ENCODE results near the gene MEGF11. TPM values are rescaled to one million over a fixed set of nuclear protein-coding genes. Genes with fewer than 3 reads are reported as not detected.

Gene MEGF11
- total RNA-seq, 1 donor from 2014 or later, result not detected

DNA sequence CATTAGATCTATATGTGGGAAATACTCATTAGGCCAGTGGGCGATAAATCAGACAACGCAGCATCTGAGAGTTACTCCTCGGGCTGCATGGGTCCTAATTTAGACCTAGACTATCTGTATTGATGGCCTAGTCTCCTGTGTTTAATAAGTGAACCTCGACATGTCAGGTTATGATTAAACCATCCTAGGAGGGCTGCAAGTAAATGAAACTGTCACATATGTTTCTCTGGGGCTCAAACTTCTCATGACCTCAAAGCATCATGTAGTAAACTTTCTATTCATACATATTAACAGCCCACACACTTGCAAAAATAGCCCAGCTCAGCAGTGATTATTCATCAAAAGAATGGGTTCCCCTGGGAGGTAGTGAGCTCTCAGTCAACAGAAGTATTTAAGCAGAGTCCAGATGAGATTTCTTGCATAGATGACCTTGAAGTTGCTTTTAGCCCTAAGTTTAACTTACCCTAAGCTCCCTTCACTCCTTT lies 332.7 kb downstream of the MEGF11 start:
- ChIA-PET CTCF (interaction anchor here (1.1 to 2.1 kb wide), 5 partner anchors 9 to 62 kb away, joined by 3 to 13 read pairs (median 3); partner anchors contain the start of gene RAB11A), POLR2A (interaction anchor here (0.5 to 2.8 kb wide), 10 partner anchors 18 to 1009 kb away, joined by 3 to 20 read pairs (median 4); partner anchors contain the start of gene RAB11A)
- TF ChIP-seq, protein P1, sequence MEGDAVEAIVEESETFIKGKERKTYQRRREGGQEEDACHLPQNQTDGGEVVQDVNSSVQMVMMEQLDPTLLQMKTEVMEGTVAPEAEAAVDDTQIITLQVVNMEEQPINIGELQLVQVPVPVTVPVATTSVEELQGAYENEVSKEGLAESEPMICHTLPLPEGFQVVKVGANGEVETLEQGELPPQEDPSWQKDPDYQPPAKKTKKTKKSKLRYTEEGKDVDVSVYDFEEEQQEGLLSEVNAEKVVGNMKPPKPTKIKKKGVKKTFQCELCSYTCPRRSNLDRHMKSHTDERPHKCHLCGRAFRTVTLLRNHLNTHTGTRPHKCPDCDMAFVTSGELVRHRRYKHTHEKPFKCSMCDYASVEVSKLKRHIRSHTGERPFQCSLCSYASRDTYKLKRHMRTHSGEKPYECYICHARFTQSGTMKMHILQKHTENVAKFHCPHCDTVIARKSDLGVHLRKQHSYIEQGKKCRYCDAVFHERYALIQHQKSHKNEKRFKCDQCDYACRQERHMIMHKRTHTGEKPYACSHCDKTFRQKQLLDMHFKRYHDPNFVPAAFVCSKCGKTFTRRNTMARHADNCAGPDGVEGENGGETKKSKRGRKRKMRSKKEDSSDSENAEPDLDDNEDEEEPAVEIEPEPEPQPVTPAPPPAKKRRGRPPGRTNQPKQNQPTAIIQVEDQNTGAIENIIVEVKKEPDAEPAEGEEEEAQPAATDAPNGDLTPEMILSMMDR (IDR thresholded peaks at IDR 0.05), result no peak
- Mint-ChIP-seq H3K27me3 (no peaks in the 10 kb centered on the region), H3K4me3 (peak overlapping the region; percentile 71), H3K4me1 (peaks cover 67% of the 10 kb centered on the region), H3K9me3 (no peaks in the 10 kb centered on the region), H3K27ac (peak overlapping the region; percentile 72), H3K36me3 (ENCODE audit: low read depth) (peaks cover 2% of the 10 kb centered on the region)
- ATAC-seq (ENCODE audit: low read depth) (peak; percentile 12), DNase-seq (no peak)
- intact Hi-C loops (cut with micrococcal nuclease), result loop anchor here (1.0 to 5.0 kb wide), 3 partner anchors 19 to 271 kb away; no protein-coding TSS in a partner anchor

DNA sequence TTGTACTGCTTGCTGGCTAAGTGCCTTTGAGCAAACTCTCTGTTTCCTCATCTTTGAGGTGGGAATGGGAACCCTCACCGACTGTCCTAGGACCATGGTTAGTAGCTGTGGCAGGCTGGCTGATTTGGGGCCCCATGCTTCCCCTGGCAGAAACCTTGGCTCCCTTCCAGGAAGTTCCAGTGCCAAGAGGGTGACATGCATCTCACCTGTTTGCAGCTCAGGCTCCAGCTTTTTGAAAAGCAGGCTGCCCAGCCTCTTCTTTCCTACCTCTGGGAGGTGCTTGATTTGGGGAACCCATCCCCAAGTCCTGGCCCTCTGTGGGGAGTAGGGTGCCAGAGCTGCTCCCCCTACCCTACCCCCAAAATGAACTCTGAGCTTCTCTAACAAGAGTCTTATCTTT lies 333.4 kb downstream of the MEGF11 start:
- ChIA-PET POLR2A (interaction anchor here (2.8 kb wide), 1 partner anchor 51 kb away, joined by 20 read pairs; the partner anchor contains the start of gene RAB11A), CTCF (interaction anchor here (2.1 kb wide), 1 partner anchor 50 kb away, joined by 13 read pairs; the partner anchor contains the start of gene RAB11A)
- Mint-ChIP-seq H3K27me3 (no peaks in the 10 kb centered on the region), H3K4me3 (peak overlapping the region; percentile 71), H3K27ac (peak overlapping the region; percentile 72), H3K9me3 (no peaks in the 10 kb centered on the region), H3K36me3 (ENCODE audit: low read depth) (peaks cover 2% of the 10 kb centered on the region), H3K4me1 (peaks cover 75% of the 10 kb centered on the region)
- ATAC-seq (ENCODE audit: low read depth) (no peak), DNase-seq (no peak)
- intact Hi-C loops (cut with micrococcal nuclease), result loop anchor here (2.0 to 5.0 kb wide), 2 partner anchors 63 to 272 kb away; no protein-coding TSS in a partner anchor
- TF ChIP-seq, protein P1 (IDR thresholded peaks at IDR 0.05), result no peak

DNA sequence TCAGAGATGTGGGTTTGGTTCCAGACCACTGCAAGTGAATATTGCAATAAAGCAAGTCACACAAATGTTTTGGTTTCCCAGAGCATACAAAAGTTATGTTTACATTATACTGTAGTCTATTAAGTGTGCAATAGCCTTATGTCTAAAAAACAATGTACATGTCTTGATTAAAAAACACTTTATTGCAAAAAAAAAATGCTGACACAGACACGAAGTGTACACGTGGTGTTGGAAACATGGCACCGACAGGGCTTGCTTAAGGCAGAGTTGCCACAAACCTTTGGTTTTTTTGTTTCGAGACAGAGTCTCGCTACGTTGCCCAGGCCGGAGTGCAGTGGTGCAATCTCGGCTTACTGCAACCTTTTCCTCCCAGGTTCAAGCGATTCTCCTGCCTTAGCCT lies 334.2 kb downstream of the MEGF11 start:
- ChIA-PET CTCF (no interaction called here), POLR2A (no interaction called here)
- H3K27ac Mint-ChIP-seq, result no peak overlapping the region
- no peak overlapping the region for H3K4me3 Mint-ChIP-seq
- intact Hi-C loops (cut with micrococcal nuclease), result no loop called here
- TF ChIP-seq, protein P1 (IDR thresholded peaks at IDR 0.05), result no peak
- H3K27me3 Mint-ChIP-seq, result no peaks in the 10 kb centered on the region
- ATAC-seq (ENCODE audit: low read depth), result no peak
- no peaks in the 10 kb centered on the region for H3K9me3 Mint-ChIP-seq
- H3K4me1 Mint-ChIP-seq, result peaks cover 82% of the 10 kb centered on the region
- no peak for DNase-seq
- H3K36me3 Mint-ChIP-seq (ENCODE audit: low read depth), result peaks cover 2% of the 10 kb centered on the region

DNA sequence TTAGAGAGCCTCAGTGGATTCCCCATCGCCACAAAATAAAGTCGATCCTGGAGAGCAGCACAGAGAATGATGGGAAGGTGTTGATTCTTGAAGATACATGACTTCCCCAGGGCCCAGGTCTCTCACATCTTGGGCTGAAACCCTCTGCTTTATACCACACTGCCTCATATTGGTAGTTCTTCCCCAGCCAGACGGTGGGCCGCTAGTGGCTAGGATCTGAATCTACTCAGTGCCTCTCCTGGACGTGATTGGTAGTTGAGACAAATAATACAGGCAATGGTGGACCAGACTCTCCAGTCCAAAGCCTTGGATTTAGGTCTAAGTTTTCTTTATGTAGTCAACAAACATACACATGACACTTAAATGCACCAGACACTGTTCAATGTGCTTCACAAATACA lies 334.6 kb downstream of the MEGF11 start:
- H3K4me3 Mint-ChIP-seq, result no peak overlapping the region
- CTCF ChIA-PET, result no interaction called here
- H3K4me1 Mint-ChIP-seq, result peaks cover 84% of the 10 kb centered on the region

DNA sequence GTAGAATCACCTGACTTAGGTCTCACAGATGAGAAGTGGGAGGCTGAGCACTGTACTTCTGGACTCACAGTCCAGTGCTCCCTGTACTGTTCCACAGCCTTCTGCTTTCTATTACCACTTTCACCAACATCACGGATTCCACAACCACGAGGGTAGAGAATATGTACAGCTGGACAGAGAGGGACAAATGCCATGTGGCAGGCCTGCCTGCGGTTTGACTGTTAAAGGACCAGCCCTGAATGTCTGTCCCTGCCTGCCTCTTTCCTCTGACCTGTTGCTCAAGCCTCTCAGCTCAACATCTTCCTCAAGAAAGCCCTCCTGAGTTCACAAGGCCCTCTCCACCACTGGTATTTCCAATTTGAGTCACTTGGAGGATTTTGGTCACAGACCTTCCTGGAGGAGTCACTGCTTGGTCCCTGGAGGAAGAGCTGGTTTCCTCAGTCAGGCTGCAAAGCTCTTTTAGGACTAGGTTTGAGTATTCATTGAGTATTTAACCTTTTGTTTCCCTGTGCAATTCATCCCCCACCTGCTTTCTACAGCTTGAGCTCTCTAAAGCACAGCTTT lies 335.1 kb downstream of the MEGF11 start:
- TF ChIP-seq, protein P1 (IDR thresholded peaks at IDR 0.05), result no peak
- ATAC-seq (ENCODE audit: low read depth) (no peak), DNase-seq (no peak)
- H3K27ac Mint-ChIP-seq, result no peak overlapping the region
- POLR2A ChIA-PET, result interaction anchor here (2.2 to 2.8 kb wide), 2 partner anchors 16 to 49 kb away, joined by 11 to 23 read pairs; partner anchors contain the start of gene RAB11A
- intact Hi-C loops (cut with micrococcal nuclease), result no loop called here
- peaks cover 84% of the 10 kb centered on the region for H3K4me1 Mint-ChIP-seq
- no peaks in the 10 kb centered on the region for H3K9me3 Mint-ChIP-seq
- no peaks in the 10 kb centered on the region for H3K27me3 Mint-ChIP-seq
- CTCF ChIA-PET, result no interaction called here
- peaks cover 2% of the 10 kb centered on the region for H3K36me3 Mint-ChIP-seq (ENCODE audit: low read depth)
- no peak overlapping the region for H3K4me3 Mint-ChIP-seq

More for the DNA sequence above, 334.6 kb downstream of the MEGF11 start:
- TF ChIP-seq, protein P1 (IDR thresholded peaks at IDR 0.05), result no peak
- no peak for ATAC-seq (ENCODE audit: low read depth)
- intact Hi-C loops (cut with micrococcal nuclease), result no loop called here
- no peaks in the 10 kb centered on the region for H3K9me3 Mint-ChIP-seq
- POLR2A ChIA-PET, result interaction anchor here (2.8 kb wide), 1 partner anchor 49 kb away, joined by 23 read pairs; the partner anchor contains the start of gene RAB11A
- DNase-seq, result no peak
- H3K27ac Mint-ChIP-seq, result no peak overlapping the region
- peaks cover 2% of the 10 kb centered on the region for H3K36me3 Mint-ChIP-seq (ENCODE audit: low read depth)
- no peaks in the 10 kb centered on the region for H3K27me3 Mint-ChIP-seq
